Adrenal gland (tissue), 5 donors: Measurements from ENCODE around the gene HSPB1.

Source experiments
- POLR2A ChIP-seq, 2 donors: fragments of 450-650 bp; IDR thresholded peaks; one replicate each; pipeline ENCODE4 v1.6.1; 2017; ENCODE audit warnings: antibody characterized with exemption in 2 of 2, mild to moderate bottlenecking in 2 of 2, moderate library complexity in 1 of 2
- TF ChIP-seq, protein P1 (sequence below), 6 experiments: fragments of 450-650 bp in 4 of 6; fragments of 200-600 bp in 2 of 6; sonication (generic) in 1 of 6; IDR thresholded peaks; 1 replicate in 5 of 6; 2 replicates in 1 of 6; pipeline versions ENCODE4 v1.5.1 to v1.8.0; 2016 to 2021; ENCODE audit warnings: antibody characterized with exemption in 6 of 6, mild to moderate bottlenecking in 2 of 6, moderate library complexity in 1 of 6
- donor health status: DM: no; HTN: no; CAD: no.

GRCh38 chr7:76338298-76339084, 36.0 kb downstream of the HSPB1 start:
- no peak for TF ChIP-seq POLR2A (IDR thresholded peaks at IDR 0.05)
- TF ChIP-seq, protein P1, sequence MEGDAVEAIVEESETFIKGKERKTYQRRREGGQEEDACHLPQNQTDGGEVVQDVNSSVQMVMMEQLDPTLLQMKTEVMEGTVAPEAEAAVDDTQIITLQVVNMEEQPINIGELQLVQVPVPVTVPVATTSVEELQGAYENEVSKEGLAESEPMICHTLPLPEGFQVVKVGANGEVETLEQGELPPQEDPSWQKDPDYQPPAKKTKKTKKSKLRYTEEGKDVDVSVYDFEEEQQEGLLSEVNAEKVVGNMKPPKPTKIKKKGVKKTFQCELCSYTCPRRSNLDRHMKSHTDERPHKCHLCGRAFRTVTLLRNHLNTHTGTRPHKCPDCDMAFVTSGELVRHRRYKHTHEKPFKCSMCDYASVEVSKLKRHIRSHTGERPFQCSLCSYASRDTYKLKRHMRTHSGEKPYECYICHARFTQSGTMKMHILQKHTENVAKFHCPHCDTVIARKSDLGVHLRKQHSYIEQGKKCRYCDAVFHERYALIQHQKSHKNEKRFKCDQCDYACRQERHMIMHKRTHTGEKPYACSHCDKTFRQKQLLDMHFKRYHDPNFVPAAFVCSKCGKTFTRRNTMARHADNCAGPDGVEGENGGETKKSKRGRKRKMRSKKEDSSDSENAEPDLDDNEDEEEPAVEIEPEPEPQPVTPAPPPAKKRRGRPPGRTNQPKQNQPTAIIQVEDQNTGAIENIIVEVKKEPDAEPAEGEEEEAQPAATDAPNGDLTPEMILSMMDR (IDR thresholded peaks at IDR 0.05) = no peak
